Heart left ventricle (tissue), 13 donors: ENCODE measurements around the gene XBP1.

Experiments
- POLR2A ChIP-seq, 2 donors: fragments of 450-650 bp; IDR thresholded peaks; one replicate each; pipeline ENCODE4 v1.6.1; 2017; ENCODE audit warnings: antibody characterized with exemption in 2 of 2, mild to moderate bottlenecking in 2 of 2, moderate library complexity in 2 of 2
- TF ChIP-seq, protein P1 (sequence below), 12 donors: fragments of 200-600 bp; sonication (generic) in 4 of 12; IDR thresholded peaks; one replicate each; pipeline versions ENCODE4 v1.5.0 to v1.8.0; 2018 to 2022; ENCODE audit warnings: antibody characterized with exemption in 12 of 12, mild to moderate bottlenecking in 5 of 12
- donor health status: ischemic (EF 13 %, LVEDD 7.1; RV severe dilation, severe dysfunction).
- donor health status: DM: no; HTN: yes; CAD: no.
- donor health status: DM: no; HTN: no; CAD: no.
- donor health status: ischemic (EF 25% LVEDD 6.9; RV normal size, moderate dysfunction).
- donor health status: ischemic (EF 25% LVEDD 5.7; RV mildly dilated, moderate dysfunction).
- donor health status: ischemic (EF 35%, LVEDD 5.7; RV mildly dilated, moderate dysfunction).
- donor health status: nonischemic (EF 11% LVEDD 7.7; RV severe dilation, severe dysfunction).
- donor health status: DM: yes; HTN: yes; CAD: no.
- donor health status: PGD.
- donor health status: ischemic (EF 29% LVEDD 5.4; RV normal size, mild dysfunction).
- donor health status: nonischemic (EF 23%, LVEDD 6.1; RV moderate dilation, normal function).

- TF ChIP-seq POLR2A (IDR thresholded peaks at IDR 0.05), result no peak
- TF ChIP-seq, protein P1, sequence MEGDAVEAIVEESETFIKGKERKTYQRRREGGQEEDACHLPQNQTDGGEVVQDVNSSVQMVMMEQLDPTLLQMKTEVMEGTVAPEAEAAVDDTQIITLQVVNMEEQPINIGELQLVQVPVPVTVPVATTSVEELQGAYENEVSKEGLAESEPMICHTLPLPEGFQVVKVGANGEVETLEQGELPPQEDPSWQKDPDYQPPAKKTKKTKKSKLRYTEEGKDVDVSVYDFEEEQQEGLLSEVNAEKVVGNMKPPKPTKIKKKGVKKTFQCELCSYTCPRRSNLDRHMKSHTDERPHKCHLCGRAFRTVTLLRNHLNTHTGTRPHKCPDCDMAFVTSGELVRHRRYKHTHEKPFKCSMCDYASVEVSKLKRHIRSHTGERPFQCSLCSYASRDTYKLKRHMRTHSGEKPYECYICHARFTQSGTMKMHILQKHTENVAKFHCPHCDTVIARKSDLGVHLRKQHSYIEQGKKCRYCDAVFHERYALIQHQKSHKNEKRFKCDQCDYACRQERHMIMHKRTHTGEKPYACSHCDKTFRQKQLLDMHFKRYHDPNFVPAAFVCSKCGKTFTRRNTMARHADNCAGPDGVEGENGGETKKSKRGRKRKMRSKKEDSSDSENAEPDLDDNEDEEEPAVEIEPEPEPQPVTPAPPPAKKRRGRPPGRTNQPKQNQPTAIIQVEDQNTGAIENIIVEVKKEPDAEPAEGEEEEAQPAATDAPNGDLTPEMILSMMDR (IDR thresholded peaks at IDR 0.05), result no peak
These were observed 35.3 kb upstream of the XBP1 start for GRCh38 chr22:28835630-28836189.
